Endothelial cell (in vitro differentiated cells): ENCODE data around the gene TCP11. TPM values are rescaled to one million over a fixed set of nuclear protein-coding genes. Genes with fewer than 3 reads are reported as not detected.

ENCODE experiments used
- DNase-seq: peaks from one replicate; pipeline ENCODE4 v3.0.0; 2021; ENCODE audit warnings: low spot score
- H3K27ac Mint-ChIP-seq: one replicate; pipeline ENCODE4 v1.8.0; 2021; ENCODE audit warnings: mixed read lengths, inconsistent platforms; ENCODE audit not compliant: unreplicated experiment
- H3K27me3 Mint-ChIP-seq: one replicate; pipeline ENCODE4 v1.8.0; 2021; ENCODE audit warnings: mild to moderate bottlenecking, moderate library complexity, mixed read lengths, inconsistent platforms; ENCODE audit not compliant: unreplicated experiment
- H3K36me3 Mint-ChIP-seq: one replicate; pipeline ENCODE4 v1.8.0; 2021; ENCODE audit warnings: mild to moderate bottlenecking, low read depth, mixed read lengths, inconsistent platforms; ENCODE audit not compliant: unreplicated experiment
- H3K4me1 Mint-ChIP-seq: one replicate; pipeline ENCODE4 v1.8.0; 2021; ENCODE audit warnings: mild to moderate bottlenecking, mixed read lengths, inconsistent platforms; ENCODE audit not compliant: unreplicated experiment
- H3K4me3 Mint-ChIP-seq: one replicate; pipeline ENCODE4 v1.8.0; 2021; ENCODE audit warnings: mild to moderate bottlenecking, mixed read lengths, inconsistent platforms; ENCODE audit not compliant: unreplicated experiment
- H3K9me3 Mint-ChIP-seq: one replicate; pipeline ENCODE4 v1.8.0; 2021; ENCODE audit warnings: mixed read lengths, inconsistent platforms; ENCODE audit not compliant: unreplicated experiment
- CTCF ChIP-seq: fragments of 200-600 bp; sonication (generic); IDR thresholded peaks from one replicate; pipeline ENCODE4 v1.5.0; 2021; ENCODE audit warnings: antibody characterized with exemption; ENCODE audit not compliant: unreplicated experiment
- total RNA-seq: library from RNA; stranded (reverse); fragmentation: NEBNext Ultra II Directional; extraction: Animal tissue kit (Norgen Biotek cat#: 25700); gene quantifications from one replicate; pipeline ENCODE4 v1.2.1, GENCODE V29; 2021; ENCODE audit not compliant: unreplicated experiment

Gene TCP11
- total RNA-seq, 1 donor from 2014 or later, result 0.18 TPM

- Mint-ChIP-seq H3K4me1 (peaks cover 13% of the 10 kb centered on the region), H3K9me3 (no peaks in the 10 kb centered on the region), H3K4me3 (no peak overlapping the region), H3K27ac (no peak overlapping the region), H3K27me3 (peaks cover 2% of the 10 kb centered on the region), H3K36me3 (no peaks in the 10 kb centered on the region)
- no peak for DNase-seq
- TF ChIP-seq CTCF, result no peak
Measured at GRCh38 chr6:35177157-35177556, 36.0 kb upstream of the TCP11 start.

GRCh38 chr6:35176301-35177024 lies 35.3 kb upstream of the TCP11 start:
- H3K4me1 Mint-ChIP-seq, result peaks cover 13% of the 10 kb centered on the region
- H3K4me3 Mint-ChIP-seq, result no peak overlapping the region
- H3K9me3 Mint-ChIP-seq, result no peaks in the 10 kb centered on the region
- no peak for TF ChIP-seq CTCF
- no peaks in the 10 kb centered on the region for H3K36me3 Mint-ChIP-seq
- no peak overlapping the region for H3K27ac Mint-ChIP-seq
- DNase-seq, result no peak
- H3K27me3 Mint-ChIP-seq, result peaks cover 2% of the 10 kb centered on the region

- H3K27me3 Mint-ChIP-seq, result peaks cover 4% of the 10 kb centered on the region
- no peaks in the 10 kb centered on the region for H3K36me3 Mint-ChIP-seq
- DNase-seq, result no peak
- peaks cover 13% of the 10 kb centered on the region for H3K4me1 Mint-ChIP-seq
- no peak overlapping the region for H3K27ac Mint-ChIP-seq
- H3K9me3 Mint-ChIP-seq, result no peaks in the 10 kb centered on the region
- H3K4me3 Mint-ChIP-seq, result no peak overlapping the region
- TF ChIP-seq CTCF, result no peak
Measured at GRCh38 chr6:35174501-35174900, 33.4 kb upstream of the TCP11 start.

- Mint-ChIP-seq H3K9me3 (no peaks in the 10 kb centered on the region), H3K36me3 (no peaks in the 10 kb centered on the region), H3K4me1 (peaks cover 12% of the 10 kb centered on the region), H3K4me3 (no peak overlapping the region), H3K27ac (no peak overlapping the region), H3K27me3 (peaks cover 5% of the 10 kb centered on the region)
- no peak for DNase-seq
- TF ChIP-seq CTCF, result no peak
Measured at GRCh38 chr6:35174088-35174434, 32.9 kb upstream of the TCP11 start.

GRCh38 chr6:35173427-35174087 lies 32.4 kb upstream of the TCP11 start:
- Mint-ChIP-seq H3K36me3 (no peaks in the 10 kb centered on the region), H3K4me3 (no peak overlapping the region), H3K9me3 (no peaks in the 10 kb centered on the region), H3K4me1 (peaks cover 7% of the 10 kb centered on the region), H3K27me3 (peaks cover 2% of the 10 kb centered on the region), H3K27ac (no peak overlapping the region)
- no peak for TF ChIP-seq CTCF
- DNase-seq, result no peak
